HG02610 (cell line): ENCODE results near the gene FKBP15.
"Not testable (repeated sequence)": the region's sequence is repeated elsewhere in the genome, so short reads cannot be mapped to it uniquely, and the experiment has no call there.

Source experiments
- ATAC-seq: cut with Tn5 transposase; IDR thresholded peaks from one replicate; pipeline ENCODE4 v1.9.1; 2021; ENCODE audit warnings: mild to moderate bottlenecking, moderate library complexity; ENCODE audit not compliant: unreplicated experiment

The FKBP15 gene

DNA sequence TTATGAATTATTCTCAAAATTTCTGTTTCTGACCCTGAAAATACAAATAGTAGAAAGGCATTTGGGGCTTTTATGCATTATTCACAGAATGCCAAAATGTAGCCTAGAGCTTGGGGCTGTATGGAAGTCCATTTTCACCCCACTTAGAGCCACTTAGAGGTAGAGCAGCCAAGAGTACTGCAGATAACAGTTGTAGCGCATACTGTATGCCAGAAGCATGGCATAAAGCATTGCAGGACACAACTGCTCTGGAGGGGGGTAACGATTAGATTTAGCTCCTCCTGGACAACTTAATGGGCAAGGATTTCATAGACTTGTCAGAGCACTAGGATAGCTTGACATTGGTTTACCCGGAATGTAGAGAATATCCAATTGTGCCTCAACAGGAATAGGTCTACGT, 15.9 kb upstream of the FKBP15 start:
- no peak for ATAC-seq

DNA sequence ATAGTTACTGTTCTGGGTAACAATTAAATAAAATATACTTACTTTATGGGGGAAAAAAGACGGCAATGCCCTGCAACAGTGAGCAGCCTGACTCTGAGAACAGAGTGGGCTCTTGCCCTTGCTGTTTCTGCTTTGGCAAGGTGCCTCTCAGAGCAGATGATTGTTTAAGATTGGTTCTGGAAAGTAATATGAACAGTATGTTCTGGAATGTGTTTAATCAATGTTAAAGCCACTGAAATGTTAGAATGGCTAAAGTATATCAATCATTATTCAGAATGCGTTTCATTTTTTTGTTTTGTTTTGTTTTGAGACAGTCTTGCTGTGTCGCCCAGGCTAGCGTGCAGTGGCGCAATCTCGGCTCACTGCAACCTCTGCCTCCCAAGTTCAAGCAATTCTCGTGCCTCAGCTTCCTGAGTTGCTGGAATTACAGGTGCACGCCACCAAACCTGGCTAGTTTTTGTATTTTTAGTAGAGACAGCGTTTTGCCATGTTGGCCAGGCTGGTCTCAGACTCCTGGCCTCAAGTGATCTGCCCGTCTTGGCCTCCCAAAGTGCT, 14.7 kb upstream of the FKBP15 start:
- not testable (repeated sequence) for ATAC-seq

DNA sequence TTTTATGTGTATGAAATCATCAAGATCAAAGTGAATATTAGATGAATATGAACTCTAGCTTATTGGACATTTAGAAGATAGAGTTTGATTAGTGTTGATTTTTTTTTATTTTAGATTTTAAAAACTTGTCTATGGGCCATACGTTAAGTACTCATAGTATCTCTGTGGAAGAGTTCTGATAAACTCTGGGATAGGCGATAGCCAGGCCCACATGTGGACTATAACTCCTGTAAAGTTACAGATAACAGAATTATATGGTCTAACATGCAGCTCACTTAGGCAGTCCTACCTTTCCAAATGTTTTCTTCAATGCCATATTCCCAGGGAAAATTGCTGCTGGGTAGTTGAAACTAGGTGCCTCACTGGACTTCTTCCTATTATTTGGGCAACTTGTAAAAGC, 10.6 kb upstream of the FKBP15 start:
- no peak for ATAC-seq

DNA sequence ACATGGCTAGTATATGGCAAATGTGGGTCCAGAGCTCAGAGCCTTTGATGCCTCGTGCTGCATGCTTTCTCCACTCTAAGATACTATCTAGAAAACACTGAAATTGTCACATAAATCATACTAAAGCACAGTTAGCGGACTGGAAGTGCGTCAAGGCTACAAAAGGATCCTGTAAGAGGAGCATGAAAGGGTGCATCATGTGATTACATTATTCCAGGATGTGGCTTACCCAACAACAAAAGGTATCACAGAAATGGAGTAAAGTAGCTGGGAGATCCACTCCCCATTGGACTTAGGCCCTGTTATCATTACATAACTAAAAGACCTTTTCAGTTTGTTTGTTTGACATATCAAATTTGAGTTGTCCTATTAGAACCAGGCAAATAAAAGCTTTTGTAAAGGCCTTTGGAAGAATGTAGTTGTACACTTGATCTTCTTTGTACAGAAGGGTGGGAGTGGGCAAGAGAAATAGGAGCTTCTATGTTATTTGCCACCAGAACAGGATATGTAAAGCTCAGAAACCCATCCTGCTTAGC, 7.1 kb upstream of the FKBP15 start:
- ATAC-seq = no peak

DNA sequence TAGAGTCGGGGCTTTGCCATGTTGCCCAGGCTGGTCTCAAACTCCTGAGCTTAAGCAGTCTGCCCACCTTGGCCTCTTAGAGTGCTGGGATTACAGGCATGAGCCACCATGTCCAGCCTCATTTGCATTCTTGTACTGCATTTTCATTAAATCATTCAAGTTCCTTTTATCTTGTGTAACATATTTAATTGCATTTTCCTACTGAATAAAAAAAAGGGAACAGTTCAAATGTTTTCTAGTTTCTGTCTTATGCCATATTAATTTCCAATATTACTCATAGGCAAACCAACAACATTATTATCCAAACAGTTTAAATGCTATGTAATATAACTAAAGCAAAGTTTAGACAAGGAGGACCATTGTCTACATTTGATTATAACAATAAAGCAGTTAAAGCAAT, 6.4 kb upstream of the FKBP15 start:
- ATAC-seq = no peak

DNA sequence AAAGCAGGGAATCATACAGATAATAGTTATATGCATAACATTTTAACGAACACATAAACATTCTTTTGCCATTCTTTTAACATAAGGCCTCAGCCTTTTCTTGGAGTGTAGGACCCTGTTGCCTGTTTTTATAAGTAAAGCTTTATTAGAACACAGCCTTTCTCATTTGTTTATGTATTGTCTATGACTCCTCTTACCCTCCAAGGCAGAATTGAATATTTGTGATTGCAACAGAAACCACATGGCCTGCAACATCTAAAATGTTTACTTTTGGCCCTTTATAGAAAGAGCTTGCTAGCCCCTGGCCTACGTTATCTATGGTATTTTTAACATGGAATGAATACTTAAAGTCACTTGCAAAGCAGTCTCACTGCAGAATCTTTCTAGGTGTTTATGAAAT, 2.9 kb upstream of the FKBP15 start:
- ATAC-seq = no peak

DNA sequence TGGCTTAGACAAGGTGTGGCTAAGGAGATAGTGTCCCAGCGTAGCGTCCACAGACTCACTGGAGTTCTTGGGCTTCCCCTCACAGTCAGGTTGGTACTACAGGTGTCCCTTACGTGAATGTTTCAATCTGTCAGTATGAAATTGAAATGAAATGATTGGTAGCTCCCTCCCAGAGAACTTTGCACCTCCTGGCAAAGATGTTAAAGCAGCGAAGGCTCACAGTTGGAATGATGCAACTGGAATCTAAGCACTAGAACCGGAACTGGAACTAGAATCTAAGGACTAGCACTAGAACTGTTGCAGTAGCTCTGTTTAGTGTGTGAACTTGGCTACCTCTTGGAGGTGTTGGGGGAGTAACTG, 1.4 kb upstream of the FKBP15 start:
- ATAC-seq = no peak

DNA sequence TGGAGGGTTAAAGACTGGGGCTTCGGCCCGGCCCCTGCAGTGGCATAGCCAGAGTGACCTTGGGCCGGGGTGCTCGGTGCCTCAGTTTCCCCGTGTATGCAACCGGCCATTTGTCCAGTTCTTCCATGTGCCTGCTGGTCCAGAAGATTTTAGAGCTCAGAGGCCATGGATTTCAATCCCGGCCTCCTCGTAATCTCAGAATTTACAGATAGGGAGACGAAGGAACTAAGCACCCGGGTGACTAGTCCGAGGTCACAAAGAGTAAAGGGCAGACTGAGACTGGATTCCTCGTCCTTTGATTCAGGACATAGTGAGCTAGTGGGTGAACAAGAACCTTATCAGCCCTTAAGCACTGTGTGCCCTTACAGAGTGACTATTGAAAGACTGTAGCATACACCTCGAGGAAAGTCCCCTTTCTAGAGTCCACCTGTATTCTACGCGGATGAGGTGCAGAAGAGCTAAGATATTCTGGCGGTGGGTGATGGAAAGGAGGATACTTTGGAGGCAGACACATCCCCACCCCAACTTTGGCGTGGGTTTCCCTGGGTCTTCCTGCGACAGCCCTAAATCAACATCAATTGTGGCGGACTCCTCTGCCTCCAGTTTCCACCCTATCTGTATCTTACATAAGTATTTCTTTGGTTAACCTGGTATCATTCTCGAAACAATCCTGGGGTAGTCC, 864 bp upstream of the FKBP15 start:
- no peak for ATAC-seq

DNA sequence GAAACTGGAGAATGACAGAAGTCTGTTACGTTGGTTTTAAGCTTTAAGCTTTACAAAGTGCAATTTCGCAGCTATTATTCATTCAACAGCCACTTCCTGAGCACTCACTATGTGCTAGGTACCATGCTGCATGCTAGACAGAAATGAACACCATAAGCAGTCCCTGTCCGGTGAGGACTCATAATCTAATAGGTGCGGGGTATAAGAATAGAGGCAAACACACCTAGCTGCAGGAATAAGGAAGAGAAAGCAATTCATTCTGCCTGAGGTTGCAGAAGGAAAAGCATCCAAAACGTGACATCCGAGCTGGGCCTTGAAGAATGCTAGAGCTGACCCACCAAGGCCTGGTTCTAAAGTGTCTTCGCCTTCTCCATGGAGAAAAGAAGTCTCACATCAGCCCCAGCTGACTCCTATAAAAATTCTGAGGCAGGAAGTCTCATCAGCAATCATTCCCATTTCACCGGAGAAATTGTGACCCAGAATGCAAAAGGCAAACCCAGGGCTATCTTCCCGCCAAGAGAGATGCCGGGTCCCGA, 542 bp downstream of the FKBP15 start:
- ATAC-seq = no peak

DNA sequence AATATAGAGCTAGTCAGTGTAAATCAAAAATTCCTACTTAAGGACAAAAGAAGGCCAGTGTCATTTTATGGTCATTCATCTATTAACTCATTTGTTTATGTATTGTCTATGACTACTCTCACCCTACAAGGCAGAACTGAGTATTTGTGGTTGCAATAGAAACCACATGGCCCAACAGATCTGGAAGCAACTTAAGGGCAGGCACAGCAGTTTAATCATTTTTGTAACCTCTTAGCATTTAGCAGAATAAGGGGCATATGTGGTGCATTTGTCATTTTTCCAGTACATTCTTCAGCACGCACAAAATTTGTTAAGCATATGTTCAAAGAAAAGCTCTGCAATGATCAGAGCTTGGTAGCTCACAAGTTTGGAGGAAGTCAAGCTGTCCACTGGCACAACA, 1.1 kb downstream of the FKBP15 start:
- ATAC-seq = peak; percentile 60

DNA sequence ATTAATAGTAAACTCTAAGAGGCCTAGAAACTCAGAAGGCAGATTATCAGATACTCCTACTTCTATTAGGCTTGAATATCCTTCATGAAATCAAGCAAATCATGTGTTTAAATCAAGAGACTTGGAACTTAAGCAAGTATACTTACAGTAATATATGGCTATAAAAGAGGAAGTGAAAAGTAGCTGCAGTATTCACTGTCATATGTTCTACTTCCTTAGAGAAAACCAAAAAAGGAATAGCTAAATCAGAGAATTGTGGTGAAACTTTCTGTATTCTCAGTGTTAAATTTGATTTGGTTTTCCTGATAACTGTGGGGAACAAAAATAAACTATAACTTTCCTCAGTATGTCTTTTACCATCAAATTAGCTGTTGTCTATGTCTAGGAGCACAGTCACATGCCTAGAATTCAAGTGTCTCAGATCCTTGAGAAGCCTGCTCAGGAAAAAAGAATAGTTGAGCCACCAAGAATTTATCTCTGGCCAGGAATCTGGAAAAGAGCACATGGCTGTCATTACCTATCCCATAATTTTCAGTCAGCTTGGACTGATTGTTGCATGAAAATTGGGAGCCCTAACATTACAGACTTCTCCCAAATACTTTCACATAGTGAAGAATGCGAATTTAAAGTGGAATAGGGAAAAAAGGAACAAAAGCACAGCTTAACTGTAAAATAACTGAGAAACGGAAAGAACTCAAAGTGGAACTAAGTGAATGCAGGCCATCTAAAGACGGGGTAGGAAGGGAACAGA, 1.7 kb downstream of the FKBP15 start:
- peak; percentile 47 for ATAC-seq

DNA sequence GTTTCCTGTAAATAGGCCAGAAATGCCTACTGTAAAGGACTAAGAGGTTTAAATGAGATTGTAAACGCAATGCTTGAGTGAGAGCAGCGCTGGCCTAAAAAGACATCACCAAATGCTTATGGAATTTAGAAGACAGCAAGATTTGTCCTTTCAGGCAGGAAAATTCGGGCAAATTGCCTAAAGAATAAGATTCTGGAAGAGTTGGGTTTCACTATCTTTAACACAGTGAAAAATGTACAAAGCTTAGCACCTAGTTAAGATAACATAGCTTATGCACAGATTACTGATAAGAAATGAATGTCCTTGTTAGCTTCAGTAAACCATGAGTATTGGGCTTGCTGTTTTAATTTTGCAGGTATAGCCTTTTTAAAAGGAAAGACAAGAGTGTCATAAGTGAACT, 4.7 kb downstream of the FKBP15 start:
- no peak for ATAC-seq

DNA sequence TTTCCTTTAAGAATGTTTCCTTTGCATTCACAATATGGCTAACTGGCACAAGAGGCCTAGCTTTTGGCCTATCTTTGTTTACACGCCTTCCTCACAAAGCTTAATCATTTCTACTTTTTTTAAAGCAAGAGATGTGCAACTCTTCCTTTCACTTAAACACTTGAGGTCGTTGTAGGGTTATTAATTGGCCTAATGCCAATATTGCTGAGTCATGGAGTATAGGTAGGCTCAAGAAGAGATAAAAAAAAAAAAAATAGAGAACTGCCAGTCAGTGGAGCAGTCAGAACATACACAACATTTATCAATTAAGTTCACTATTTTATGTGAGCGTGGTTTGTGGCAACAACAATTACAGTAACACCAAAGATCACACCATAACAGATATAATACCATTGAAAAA, 5.9 kb downstream of the FKBP15 start:
- no peak for ATAC-seq

DNA sequence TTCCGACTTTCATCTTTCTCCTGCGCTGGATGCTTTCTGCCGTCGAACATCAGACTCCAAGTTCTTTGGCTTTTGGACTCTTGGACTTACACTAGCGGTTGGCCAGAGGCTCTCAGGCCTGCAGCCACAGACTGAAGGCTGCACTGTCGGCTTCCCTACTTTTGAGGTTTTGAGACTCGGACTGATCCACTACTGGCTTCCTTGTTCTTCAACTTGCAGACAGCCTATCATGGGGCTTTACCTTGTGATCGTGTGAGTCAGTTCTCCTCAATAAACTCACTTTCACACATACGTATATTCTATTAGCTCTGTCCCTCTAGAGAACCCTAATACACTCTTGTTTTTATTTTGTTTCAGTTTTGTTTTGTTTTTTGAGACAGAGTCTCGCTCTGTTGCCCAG, 10.3 kb downstream of the FKBP15 start:
- ATAC-seq = peak; percentile 47

DNA sequence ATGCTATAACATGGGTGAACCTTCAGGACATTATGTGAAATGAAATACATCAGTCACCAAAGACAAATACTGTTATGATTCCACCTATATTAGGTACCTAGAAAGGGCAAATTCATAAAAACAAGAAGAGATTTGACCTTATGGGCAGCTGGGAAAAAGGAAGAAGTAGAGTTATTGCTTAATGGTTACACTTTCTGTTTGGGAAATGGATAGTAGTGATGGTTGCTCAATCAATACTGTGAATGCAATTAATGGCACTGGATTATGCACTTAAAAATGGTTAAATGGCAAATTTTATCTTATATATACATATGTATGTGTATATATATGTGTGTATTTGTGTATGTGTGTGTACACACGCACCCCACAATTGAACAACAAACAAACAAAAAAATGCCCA, 15.2 kb downstream of the FKBP15 start:
- no peak for ATAC-seq

DNA sequence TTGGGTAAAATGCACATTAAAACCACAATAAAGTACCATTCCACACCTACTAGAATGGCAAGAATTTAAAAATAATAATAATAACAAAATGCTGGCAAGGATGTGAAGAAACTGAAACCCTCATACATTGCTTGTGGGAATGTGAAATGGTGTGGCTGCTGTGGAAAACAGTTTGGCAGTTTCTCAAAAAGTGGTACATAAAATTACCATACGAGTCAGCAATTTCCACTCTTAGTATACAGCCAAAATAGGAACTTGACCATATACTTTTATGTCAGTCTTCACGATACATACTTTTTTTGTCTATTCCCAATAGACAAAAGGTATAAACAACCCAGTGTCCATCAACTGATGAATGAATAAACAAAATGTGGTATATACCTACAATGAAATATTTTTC, 15.6 kb downstream of the FKBP15 start:
- ATAC-seq = no peak

DNA sequence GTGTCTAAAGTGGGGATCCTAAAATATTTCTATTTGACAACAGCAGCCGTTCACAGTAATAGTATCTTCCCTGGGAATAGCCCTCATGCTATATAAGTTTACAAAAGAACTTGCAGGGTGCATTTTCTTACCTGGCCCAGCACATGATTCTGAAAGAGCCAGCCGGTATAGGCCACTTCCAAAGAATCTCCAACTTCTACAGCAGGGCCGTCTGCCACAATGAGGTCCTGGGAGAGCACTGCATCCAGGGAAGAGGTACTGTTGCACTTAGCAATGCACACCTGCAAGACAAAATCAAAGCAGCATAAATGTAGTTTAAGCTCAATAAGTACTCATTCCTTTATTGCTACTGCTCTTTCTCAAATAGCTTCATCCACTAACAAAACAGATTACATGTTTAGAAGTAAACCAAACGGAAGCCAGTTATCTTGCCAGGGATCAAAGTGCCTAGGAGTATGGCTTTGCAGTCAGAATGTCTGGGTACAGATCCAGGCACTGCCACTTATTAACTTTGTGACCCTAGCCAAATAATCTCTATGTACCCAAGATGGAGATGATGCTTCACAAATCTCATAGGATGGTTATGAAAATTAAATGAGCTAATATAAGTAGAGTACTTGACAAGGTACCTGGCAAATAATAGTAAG, 21.3 kb downstream of the FKBP15 start:
- no peak for ATAC-seq

DNA sequence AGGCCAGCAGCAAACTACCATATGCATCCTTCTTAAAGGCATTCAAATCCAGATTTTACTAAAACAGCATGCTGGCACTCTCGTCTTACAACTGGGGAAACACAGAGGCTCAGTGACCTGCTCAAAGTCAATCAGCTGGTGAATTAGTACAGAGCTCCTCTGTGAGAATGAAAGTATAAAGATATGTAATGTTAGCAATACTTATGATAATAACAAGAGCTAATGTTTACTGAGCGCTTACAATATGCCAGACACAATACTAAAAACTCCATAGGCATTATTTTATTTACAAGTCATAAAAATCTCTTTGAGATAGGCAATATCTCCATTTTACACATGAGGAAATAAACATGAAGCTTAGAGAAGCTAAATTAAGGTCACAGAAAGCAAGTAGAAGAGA, 28.6 kb downstream of the FKBP15 start:
- no peak for ATAC-seq

DNA sequence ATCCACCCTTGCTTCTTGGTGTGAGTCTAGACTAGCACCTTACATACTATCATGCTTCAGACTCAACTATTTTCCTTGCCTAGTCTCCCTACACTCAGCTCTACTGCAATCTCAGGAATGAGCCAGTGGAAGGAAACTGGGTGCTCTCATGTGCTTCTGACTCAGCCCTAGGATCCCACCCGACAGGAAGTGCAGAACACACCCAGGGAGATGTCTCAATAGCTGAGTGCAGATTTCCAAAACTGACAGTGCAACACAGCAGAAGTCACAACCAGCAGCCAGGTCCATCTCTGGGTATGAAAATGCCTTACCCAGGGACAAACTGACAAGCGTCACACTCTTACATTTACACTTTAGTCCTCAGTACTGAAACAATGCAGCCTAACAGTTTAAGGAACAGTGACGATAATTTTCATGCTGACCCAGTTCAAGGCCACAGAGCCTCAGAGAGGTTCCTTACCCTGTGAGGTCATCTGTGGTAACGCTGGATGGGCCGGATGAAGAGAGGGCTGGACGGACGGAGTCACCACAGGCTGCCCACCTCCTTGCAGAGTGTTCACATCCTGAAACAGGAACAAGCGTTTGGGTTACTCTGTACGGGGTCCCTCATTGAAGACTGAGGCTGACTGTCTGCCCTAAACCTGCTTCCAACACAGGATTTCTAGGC, 33.0 kb downstream of the FKBP15 start:
- ATAC-seq = no peak

DNA sequence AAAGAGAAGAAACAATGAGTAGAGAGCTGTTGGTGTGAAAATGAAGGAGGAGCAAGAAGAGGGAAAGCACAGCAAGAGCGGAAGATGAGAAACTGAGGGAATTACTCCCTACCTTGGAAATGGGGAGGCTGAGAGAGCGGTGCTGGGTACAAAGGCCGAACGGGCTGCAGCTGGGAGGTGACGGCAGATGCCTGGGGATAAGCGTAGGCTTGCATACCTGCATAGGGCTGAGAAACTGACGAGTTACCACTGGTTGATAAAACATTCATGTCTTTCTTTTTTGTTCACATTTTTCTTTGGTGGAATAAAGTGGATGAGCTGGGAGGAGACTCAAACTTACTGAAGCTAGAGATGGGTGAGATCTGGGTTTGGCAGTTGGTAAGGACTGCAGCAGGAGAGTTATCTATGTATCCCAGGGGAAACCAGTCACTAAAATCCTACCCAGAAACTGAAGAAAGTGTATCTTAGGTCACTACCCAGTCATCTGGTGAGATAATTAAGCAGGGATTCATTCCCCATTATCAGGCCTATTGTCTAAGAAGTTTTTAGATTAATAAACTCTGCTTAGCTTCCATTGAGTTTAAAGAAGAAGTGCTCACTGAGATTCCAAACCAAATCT, 34.8 kb downstream of the FKBP15 start:
- ATAC-seq = no peak

DNA sequence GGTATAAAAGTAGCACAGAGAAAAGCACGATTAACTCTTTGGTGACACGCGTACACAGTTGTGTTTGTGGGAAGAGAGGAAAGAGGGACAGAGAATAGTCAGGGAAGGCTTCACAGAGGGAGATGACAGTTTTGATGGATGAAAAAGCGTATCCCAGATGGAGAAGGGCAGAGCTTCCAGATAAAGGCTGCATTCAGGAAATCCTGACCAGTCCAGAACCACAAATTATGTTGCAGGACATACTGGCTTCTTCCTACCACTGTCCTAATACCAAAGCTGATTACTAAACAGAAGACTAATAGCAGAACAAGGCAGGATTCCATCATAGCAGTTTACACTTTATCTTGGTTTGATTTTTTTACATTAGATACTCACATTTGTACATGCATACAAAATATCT, 35.8 kb downstream of the FKBP15 start:
- ATAC-seq = no peak
